Parathyroid adenoma (tissue), 2 donors: ENCODE measurements around the gene TTF2.

Experiments
- H2AFZ ChIP-seq: fragments of 300-600 bp; sonication (generic); one replicate; pipeline ENCODE4 v1.7.0; 2017; ENCODE audit warnings: antibody characterized with exemption, mild to moderate bottlenecking
- H3K27ac ChIP-seq: fragments of 300-600 bp; sonication (generic); one replicate; pipeline ENCODE4 v1.7.0; 2017
- H3K27me3 ChIP-seq: fragments of 300-600 bp; sonication (generic); one replicate; pipeline ENCODE4 v1.7.0; 2017; ENCODE audit warnings: low read length; ENCODE audit not compliant: control insufficient read depth, insufficient read depth
- H3K36me3 ChIP-seq: fragments of 300-600 bp; sonication (generic); one replicate; pipeline ENCODE4 v1.7.0; 2017; ENCODE audit warnings: low read length; ENCODE audit not compliant: control insufficient read depth, insufficient read depth
- H3K4me1 ChIP-seq: fragments of 300-600 bp; sonication (generic); one replicate; pipeline ENCODE4 v1.7.0; 2017; ENCODE audit warnings: control low read depth
- H3K4me2 ChIP-seq: fragments of 300-600 bp; sonication (generic); one replicate; pipeline ENCODE4 v1.7.0; 2017; ENCODE audit warnings: low read length
- H3K4me3 ChIP-seq: fragments of 300-600 bp; sonication (generic); one replicate; pipeline ENCODE4 v1.7.0; 2017; ENCODE audit warnings: low read depth, low read length
- H3K79me2 ChIP-seq: fragments of 300-600 bp; sonication (generic); one replicate; pipeline ENCODE4 v1.7.0; 2017; ENCODE audit warnings: control low read depth
- H3K9ac ChIP-seq: fragments of 300-600 bp; sonication (generic); one replicate; pipeline ENCODE4 v1.7.0; 2017; ENCODE audit warnings: mild to moderate bottlenecking
- H3K9me3 ChIP-seq: fragments of 300-600 bp; sonication (generic); one replicate; pipeline ENCODE4 v1.7.0; 2017; ENCODE audit warnings: low read length; ENCODE audit not compliant: control insufficient read depth
- TF ChIP-seq, protein P1 (sequence below): fragments of 300-600 bp; sonication (generic); IDR thresholded peaks from one replicate; pipeline ENCODE4 v1.7.0; 2017; ENCODE audit warnings: antibody characterized with exemption, mild to moderate bottlenecking
- donor health status: primary hyperparathyroidism.

Gene TTF2

DNA sequence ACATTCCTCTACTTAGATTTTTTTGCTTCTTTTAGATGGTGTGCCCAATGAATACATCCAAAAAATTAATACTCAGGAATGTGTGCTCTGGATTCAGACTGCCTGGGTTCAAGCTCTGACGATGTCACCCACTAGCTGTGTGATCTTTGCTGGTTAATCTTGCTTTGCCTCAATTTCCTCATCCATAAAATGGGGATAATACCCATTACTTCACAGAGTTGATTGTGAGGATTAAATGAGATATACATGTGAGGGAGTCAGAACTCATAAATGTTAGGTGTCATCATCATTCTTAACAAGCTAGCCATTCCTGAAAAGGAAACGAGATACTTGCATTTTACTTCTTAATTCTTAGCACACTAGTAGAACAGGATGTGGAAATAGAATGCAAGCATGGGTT is 12.9 kb upstream of the TTF2 start:
- Histone ChIP-seq H3K4me2 (no peak overlapping the region), H3K27ac (no peak overlapping the region), H2AFZ (no peak overlapping the region), H3K36me3 (no peaks in the 10 kb centered on the region), H3K27me3 (no peaks in the 10 kb centered on the region), H3K4me3 (no peak overlapping the region), H3K79me2 (no peaks in the 10 kb centered on the region), H3K9ac (no peak overlapping the region), H3K9me3 (no peaks in the 10 kb centered on the region), H3K4me1 (no peaks in the 10 kb centered on the region)
- TF ChIP-seq, protein P1, sequence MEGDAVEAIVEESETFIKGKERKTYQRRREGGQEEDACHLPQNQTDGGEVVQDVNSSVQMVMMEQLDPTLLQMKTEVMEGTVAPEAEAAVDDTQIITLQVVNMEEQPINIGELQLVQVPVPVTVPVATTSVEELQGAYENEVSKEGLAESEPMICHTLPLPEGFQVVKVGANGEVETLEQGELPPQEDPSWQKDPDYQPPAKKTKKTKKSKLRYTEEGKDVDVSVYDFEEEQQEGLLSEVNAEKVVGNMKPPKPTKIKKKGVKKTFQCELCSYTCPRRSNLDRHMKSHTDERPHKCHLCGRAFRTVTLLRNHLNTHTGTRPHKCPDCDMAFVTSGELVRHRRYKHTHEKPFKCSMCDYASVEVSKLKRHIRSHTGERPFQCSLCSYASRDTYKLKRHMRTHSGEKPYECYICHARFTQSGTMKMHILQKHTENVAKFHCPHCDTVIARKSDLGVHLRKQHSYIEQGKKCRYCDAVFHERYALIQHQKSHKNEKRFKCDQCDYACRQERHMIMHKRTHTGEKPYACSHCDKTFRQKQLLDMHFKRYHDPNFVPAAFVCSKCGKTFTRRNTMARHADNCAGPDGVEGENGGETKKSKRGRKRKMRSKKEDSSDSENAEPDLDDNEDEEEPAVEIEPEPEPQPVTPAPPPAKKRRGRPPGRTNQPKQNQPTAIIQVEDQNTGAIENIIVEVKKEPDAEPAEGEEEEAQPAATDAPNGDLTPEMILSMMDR: no peak

DNA sequence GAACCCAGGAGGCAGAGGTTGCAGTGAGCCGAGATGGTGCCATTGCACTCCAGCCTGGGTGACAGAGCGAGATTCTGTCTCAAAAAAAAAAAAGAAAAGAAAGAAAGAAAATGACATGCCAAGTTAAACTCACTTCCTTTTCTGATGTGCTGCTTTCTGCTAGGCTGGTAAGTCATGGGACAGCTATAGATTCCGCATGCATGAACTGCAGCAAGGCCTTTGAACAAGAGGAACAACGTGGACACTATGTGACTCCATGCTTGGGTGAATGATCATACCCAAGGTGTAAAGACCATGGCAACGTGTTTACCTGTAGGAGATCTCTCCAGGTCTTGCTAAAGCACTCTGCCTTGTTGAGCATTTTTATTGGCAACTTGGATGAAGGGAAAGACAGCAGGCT is 10.3 kb upstream of the TTF2 start:
- H2AFZ ChIP-seq: no peak overlapping the region
- H3K4me1 ChIP-seq: no peaks in the 10 kb centered on the region
- no peak overlapping the region for H3K4me2 ChIP-seq
- no peak overlapping the region for H3K4me3 ChIP-seq
- TF ChIP-seq, protein P1: no peak
- H3K9me3 ChIP-seq: no peaks in the 10 kb centered on the region
- H3K36me3 ChIP-seq: no peaks in the 10 kb centered on the region
- H3K27me3 ChIP-seq: no peaks in the 10 kb centered on the region
- no peak overlapping the region for H3K9ac ChIP-seq
- no peaks in the 10 kb centered on the region for H3K79me2 ChIP-seq
- H3K27ac ChIP-seq: no peak overlapping the region

DNA sequence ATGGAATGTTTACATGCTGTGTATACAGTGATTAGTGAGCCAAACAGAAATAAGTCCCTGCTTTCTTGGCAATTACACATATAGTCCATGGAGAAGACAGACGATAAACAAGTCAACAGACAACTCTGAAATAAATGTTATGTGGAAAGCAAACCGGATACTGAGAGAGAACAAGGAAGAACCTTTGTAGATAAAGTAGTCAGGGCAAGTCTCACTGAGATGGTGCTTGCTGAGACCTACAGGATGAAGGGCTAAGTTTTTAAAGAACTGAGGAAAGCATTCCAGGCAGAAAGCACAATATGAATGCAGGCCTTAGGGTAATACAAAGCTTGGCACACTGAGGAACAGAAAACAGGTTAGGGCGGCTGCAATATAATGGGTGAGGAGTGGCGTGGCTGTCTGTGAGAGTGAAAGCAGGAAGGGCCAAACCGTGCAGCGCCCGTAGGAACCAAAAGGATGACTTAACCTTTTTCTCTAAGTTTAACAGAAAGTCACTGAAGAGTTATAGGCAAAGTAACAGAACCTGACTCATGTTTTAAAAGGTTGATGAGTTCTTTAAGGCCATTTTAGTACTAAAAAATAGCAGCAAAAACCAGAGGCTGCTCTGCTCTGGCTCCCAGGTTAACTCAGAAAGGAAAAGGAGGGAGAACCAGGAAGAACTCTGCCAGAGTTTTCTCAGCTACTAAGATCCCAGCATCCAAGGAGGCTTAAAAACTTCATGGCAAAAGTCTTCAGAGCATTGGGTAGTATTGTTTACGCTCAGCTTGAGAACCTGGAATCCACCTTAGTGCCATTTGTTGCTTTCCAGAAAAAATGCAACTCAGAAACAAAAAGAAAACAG is 8.7 kb upstream of the TTF2 start:
- Histone ChIP-seq H3K4me1 (no peaks in the 10 kb centered on the region), H3K79me2 (no peaks in the 10 kb centered on the region), H3K4me3 (no peak overlapping the region), H3K4me2 (no peak overlapping the region), H3K36me3 (no peaks in the 10 kb centered on the region), H2AFZ (no peak overlapping the region), H3K27ac (no peak overlapping the region), H3K9ac (no peak overlapping the region), H3K27me3 (no peaks in the 10 kb centered on the region), H3K9me3 (no peaks in the 10 kb centered on the region)
- TF ChIP-seq, protein P1: no peak

DNA sequence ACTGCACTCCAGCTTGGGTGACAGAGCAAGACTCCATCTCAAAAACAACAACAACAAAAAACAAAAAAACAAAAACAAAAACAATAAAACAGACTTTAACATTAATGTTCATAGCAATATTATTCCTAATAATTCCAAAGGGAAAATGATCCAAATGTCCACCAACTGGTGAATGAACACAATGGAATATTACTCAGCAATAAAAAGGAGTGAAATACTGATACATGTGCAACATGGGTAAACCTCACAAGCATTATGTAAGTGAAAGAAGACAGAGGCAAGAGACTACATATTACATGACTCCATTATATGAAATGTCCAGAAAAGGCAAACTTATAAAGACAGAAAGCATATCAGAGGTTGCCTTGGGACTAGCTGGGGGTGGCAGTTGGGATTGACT is 6.1 kb upstream of the TTF2 start:
- Histone ChIP-seq H3K79me2 (no peaks in the 10 kb centered on the region), H3K9me3 (no peaks in the 10 kb centered on the region), H3K27me3 (no peaks in the 10 kb centered on the region), H3K27ac (no peak overlapping the region), H3K4me2 (no peak overlapping the region), H3K9ac (no peak overlapping the region), H3K4me3 (no peak overlapping the region), H2AFZ (no peak overlapping the region), H3K36me3 (no peaks in the 10 kb centered on the region), H3K4me1 (no peaks in the 10 kb centered on the region)
- TF ChIP-seq, protein P1: no peak

DNA sequence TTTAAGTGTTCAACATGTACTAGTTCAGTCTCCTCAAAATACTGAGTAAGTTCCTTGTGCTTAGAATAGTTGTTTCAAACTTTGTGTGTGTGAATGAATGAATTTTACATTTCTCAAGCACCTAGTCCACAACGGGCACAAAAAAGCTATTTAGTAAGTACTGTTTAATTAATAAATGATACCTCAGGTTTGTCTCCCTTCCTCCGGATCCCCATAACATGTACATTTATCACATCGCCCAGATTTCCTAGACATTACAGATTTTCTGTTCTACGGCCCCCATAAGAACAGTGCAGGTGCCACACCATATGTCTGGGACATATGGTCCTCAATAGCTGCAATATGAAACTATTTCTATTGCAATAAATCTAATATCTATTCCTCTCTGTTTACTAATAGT is 1.3 kb upstream of the TTF2 start:
- Histone ChIP-seq H3K79me2 (no peaks in the 10 kb centered on the region), H3K27me3 (no peaks in the 10 kb centered on the region), H2AFZ (peak overlapping the region; percentile 96), H3K9ac (no peak overlapping the region), H3K27ac (no peak overlapping the region), H3K4me1 (no peaks in the 10 kb centered on the region), H3K36me3 (no peaks in the 10 kb centered on the region), H3K9me3 (no peaks in the 10 kb centered on the region), H3K4me3 (peak overlapping the region; percentile 93), H3K4me2 (peak overlapping the region; percentile 97)
- TF ChIP-seq, protein P1: no peak
